GM23338 (cell line): ENCODE measurements around the gene ZCCHC14. TPM values are rescaled to one million over a fixed set of nuclear protein-coding genes. Genes with fewer than 3 reads are reported as not detected.

ENCODE experiments used
- EZH2 ChIP-seq: fragments of 200-600 bp; sonication (generic); IDR thresholded peaks from one replicate; pipeline ENCODE4 v1.8.0; 2017; ENCODE audit warnings: antibody characterized with exemption, mild to moderate bottlenecking, low read depth; ENCODE audit not compliant: unreplicated experiment
- NANOG ChIP-seq: IDR thresholded peaks from 2 replicates; pipeline ENCODE4 v1.6.1; 2016; ENCODE audit warnings: antibody characterized with exemption, borderline replicate concordance
- POLR2AphosphoS5 ChIP-seq: IDR thresholded peaks from 2 replicates; pipeline ENCODE4 v1.6.1; 2016; ENCODE audit warnings: antibody characterized with exemption, low read depth
- REST ChIP-seq: IDR thresholded peaks from one replicate; pipeline ENCODE4 v1.6.1; 2018; ENCODE audit warnings: antibody characterized with exemption; ENCODE audit not compliant: unreplicated experiment
- STAT1 ChIP-seq: IDR thresholded peaks from one replicate; pipeline ENCODE4 v1.6.1; 2016; ENCODE audit warnings: antibody characterized with exemption; ENCODE audit not compliant: unreplicated experiment
- ZNF331 ChIP-seq: fragments of 250-450 bp; sonication (Bioruptor Pico); IDR thresholded peaks from 2 replicates; pipeline ENCODE4 v1.5.0; 2020; ENCODE audit warnings: low read depth, mild to moderate bottlenecking, moderate library complexity
- ZNF462 ChIP-seq: fragments of 250-450 bp; sonication (Bioruptor Pico); IDR thresholded peaks from 2 replicates; pipeline ENCODE4 v1.5.0; 2020; ENCODE audit warnings: mild to moderate bottlenecking, moderate library complexity
- polyA plus RNA-seq: library from polyadenylated mRNA; unstranded; fragments of >200 nt; fragmentation: Nextera tagmentation; extraction: Ambion mirVana; gene quantifications from 2 replicates; pipeline ENCODE4 v1.2.1, GENCODE V29; 2016
- total RNA-seq: library from RNA; depleted of rRNA; stranded (reverse); fragments of >200 nt; shearing (Covaris generic); gene quantifications from 2 replicates; pipeline ENCODE4 v1.2.3, GENCODE V29; 2014

Gene ZCCHC14
- total and polyA plus RNA-seq, 2 experiments from 2014 or later = 6.8 to 22.4 TPM

GRCh38 chr16:87471278-87472141 is 21.3 kb downstream of the ZCCHC14 start (continued):
- TF ChIP-seq ZNF462 (no peak), REST (no peak), NANOG (no peak), STAT1 (no peak), EZH2 (no peak), ZNF331 (CRISPR knock-in tag) (no peak), POLR2AphosphoS5 (no peak)
